HepG2 (cell line): ENCODE data around the gene MYCBP2. TPM values are rescaled to one million over a fixed set of nuclear protein-coding genes. Genes with fewer than 3 reads are reported as not detected.

Source experiments
- CEBPG ChIP-seq: IDR thresholded peaks from 2 replicates; pipeline ENCODE4 v1.6.1; 2016
- CHCHD3 ChIP-seq: sonication (generic); formaldehyde crosslinking; IDR thresholded peaks from 2 replicates; pipeline ENCODE4 v1.8.0; 2022; ENCODE audit warnings: mild to moderate bottlenecking, missing genetic modification reagents, moderate library complexity
- GMEB2 ChIP-seq: IDR thresholded peaks from 2 replicates; pipeline ENCODE4 v1.6.1; 2016; ENCODE audit warnings: missing biosample characterization, missing genetic modification reagents, low read depth
- HNRNPL ChIP-seq: fragments of 200-400 bp; formaldehyde crosslinking; IDR thresholded peaks from 2 replicates; pipeline ENCODE4 v1.6.1; 2017; ENCODE audit warnings: mild to moderate bottlenecking, low read depth, low read length
- KLF13 ChIP-seq: sonication (generic); formaldehyde crosslinking; IDR thresholded peaks from 2 replicates; pipeline ENCODE4 v1.4.0; 2020; ENCODE audit warnings: mild to moderate bottlenecking, missing genetic modification reagents
- MEIS2 ChIP-seq: sonication (generic); formaldehyde crosslinking; IDR thresholded peaks from 2 replicates; pipeline ENCODE4 v1.9.0; 2021; ENCODE audit warnings: mild to moderate bottlenecking, missing genetic modification reagents
- NCOA2 ChIP-seq: sonication (generic); formaldehyde crosslinking; IDR thresholded peaks from 2 replicates; pipeline ENCODE4 v1.8.0; 2022; ENCODE audit warnings: inconsistent platforms
- NFATC3 ChIP-seq: sonication (generic); formaldehyde crosslinking; IDR thresholded peaks from 2 replicates; pipeline ENCODE4 v1.5.1; 2020; ENCODE audit warnings: mild to moderate bottlenecking, missing genetic modification reagents
- NFRKB ChIP-seq: fragments of 450-650 bp; IDR thresholded peaks from 2 replicates; pipeline ENCODE4 v1.6.1; 2017
- ZNF24 ChIP-seq: fragments of 450-650 bp; IDR thresholded peaks from 2 replicates; pipeline ENCODE4 v1.6.1; 2017; ENCODE audit warnings: antibody characterized with exemption, mild to moderate bottlenecking
- ZNF253 ChIP-seq: sonication (generic); formaldehyde crosslinking; IDR thresholded peaks from 2 replicates; pipeline ENCODE4 v1.8.0; 2022; ENCODE audit warnings: mild to moderate bottlenecking, missing genetic modification reagents, borderline replicate concordance
- ZNF296 ChIP-seq: sonication (generic); formaldehyde crosslinking; conservative IDR thresholded peaks from 2 replicates; pipeline ENCODE4 v1.5.0; 2020; ENCODE audit warnings: mild to moderate bottlenecking, missing genetic modification reagents
- ZNF33B ChIP-seq: sonication (generic); formaldehyde crosslinking; IDR thresholded peaks from 2 replicates; pipeline ENCODE4 v1.5.1; 2020; ENCODE audit warnings: mild to moderate bottlenecking, missing genetic modification reagents
- ZNF34 ChIP-seq: sonication (generic); formaldehyde crosslinking; IDR thresholded peaks from 2 replicates; pipeline ENCODE4 v1.4.0; 2020; ENCODE audit warnings: mild to moderate bottlenecking, missing genetic modification reagents, borderline replicate concordance
- ZNF407 ChIP-seq: sonication (generic); formaldehyde crosslinking; IDR thresholded peaks from one replicate; pipeline ENCODE4 v1.5.1; 2020; ENCODE audit warnings: mild to moderate bottlenecking, missing genetic modification reagents; ENCODE audit errors: not compliant biosample characterization
- ZNF468 ChIP-seq: sonication (generic); formaldehyde crosslinking; IDR thresholded peaks from 2 replicates; pipeline ENCODE4 v1.8.0; 2022; ENCODE audit warnings: mild to moderate bottlenecking, moderate library complexity, missing genetic modification reagents
- ZSCAN5A ChIP-seq: sonication (generic); formaldehyde crosslinking; IDR thresholded peaks from 2 replicates; pipeline ENCODE4 v1.8.0; 2022; ENCODE audit warnings: mild to moderate bottlenecking, missing genetic modification reagents, borderline replicate concordance
- polyA plus RNA-seq, 8 experiments: library from polyadenylated mRNA; depleted of rRNA in 3 of 8; stranded (reverse) in 7 of 8; unstranded in 1 of 8; fragments of >200 nt; fragmentation: Illumina TruSeq in 4 of 8; extraction: Trizol in 4 of 8; gene quantifications; 2 replicates each; pipeline versions ENCODE4 v1.2.1 to v1.2.3, GENCODE V29; 2011 to 2016; ENCODE audit warnings: low read depth in 4 of 8, missing spikeins in 1 of 8, mixed read lengths in 1 of 8; ENCODE audit not compliant: insufficient read depth in 1 of 8
- total RNA-seq, 5 experiments: library from RNA; depleted of rRNA; stranded (reverse); fragments of >200 nt; fragmentation: Illumina TruSeq; extraction: Trizol; gene quantifications; 2 replicates each; pipeline ENCODE4 v1.2.3, GENCODE V29; 2016; ENCODE audit warnings: low read depth in 1 of 5

The MYCBP2 gene
- total and polyA plus RNA-seq, 2 of the 13 experiments (the other 11 are each of a cell fraction or from before 2014, with no cell fraction given) = 16.3 to 35.3 TPM

- no peak for TF ChIP-seq CHCHD3 (CRISPR knock-in tag)
- TF ChIP-seq HNRNPL = peak; percentile 68; the same call in 1 of the 2 replicates
- no peak for TF ChIP-seq GMEB2 (CRISPR knock-in tag)
- no peak for TF ChIP-seq NFATC3
- no peak for TF ChIP-seq ZNF468 (CRISPR knock-in tag)
- no peak for TF ChIP-seq ZNF253
- TF ChIP-seq ZNF34 (CRISPR knock-in tag) = no peak
- no peak for TF ChIP-seq ZNF296 (CRISPR knock-in tag)
- no peak for TF ChIP-seq ZSCAN5A (CRISPR knock-in tag)
- TF ChIP-seq NFRKB = no peak
- peak; percentile 73; the same call in 1 of the 2 replicates for TF ChIP-seq MEIS2
- no peak for TF ChIP-seq ZNF407
- TF ChIP-seq ZNF33B (CRISPR knock-in tag) = no peak; the same call in 1 of the 2 replicates
- no peak for TF ChIP-seq KLF13
- 0 out of 2 replicates have a peak, but pooled peaks have one; percentile 35 for TF ChIP-seq CEBPG
- TF ChIP-seq ZNF24 = 0 out of 2 replicates have a peak, but pooled peaks have one; percentile 57
- no peak for TF ChIP-seq NCOA2 (CRISPR knock-in tag)
Measured at GRCh38 chr13:77329133-77329910, 2.4 kb upstream of the MYCBP2 start (continued).
